GM18870 (cell line): ENCODE measurements around the gene YBX3.
"Not testable (repeated sequence)": the region's sequence is repeated elsewhere in the genome, so short reads cannot be mapped to it uniquely, and the experiment has no call there.

Source experiments
- ATAC-seq: cut with Tn5 transposase; IDR thresholded peaks from one replicate; pipeline ENCODE4 v1.9.1; 2021; ENCODE audit warnings: moderate library complexity; ENCODE audit not compliant: unreplicated experiment

The YBX3 gene

GRCh38 chr12:10722905-10723746 is at the start of gene YBX3:
Gene YBX3 (minus strand): TSS chr12:10723323. CDS start chr12:10723111, 212 bp downstream.
- ATAC-seq: peak; percentile 35

GRCh38 chr12:10771132-10771733 is 48.1 kb upstream of the YBX3 start:
- ATAC-seq: no peak

DNA sequence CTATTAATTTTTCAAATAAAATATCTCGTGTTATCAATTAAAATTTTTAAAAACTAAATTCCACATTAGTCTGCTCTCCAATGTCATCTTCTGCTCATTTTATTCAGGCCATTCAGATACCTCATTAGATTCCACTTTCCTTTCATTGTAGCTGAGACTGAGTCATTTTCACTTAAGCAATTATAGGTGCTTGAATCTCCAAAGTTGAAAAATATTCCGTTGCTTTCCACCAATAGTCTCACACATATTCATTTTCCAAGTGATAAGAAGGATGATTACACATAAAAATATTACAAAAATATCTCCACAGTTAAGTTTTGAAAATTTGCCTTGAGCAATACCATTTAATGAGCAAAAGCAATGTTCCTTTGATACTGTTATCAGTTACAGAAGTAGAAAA is 36.5 kb upstream of the YBX3 start:
- ATAC-seq: no peak

DNA sequence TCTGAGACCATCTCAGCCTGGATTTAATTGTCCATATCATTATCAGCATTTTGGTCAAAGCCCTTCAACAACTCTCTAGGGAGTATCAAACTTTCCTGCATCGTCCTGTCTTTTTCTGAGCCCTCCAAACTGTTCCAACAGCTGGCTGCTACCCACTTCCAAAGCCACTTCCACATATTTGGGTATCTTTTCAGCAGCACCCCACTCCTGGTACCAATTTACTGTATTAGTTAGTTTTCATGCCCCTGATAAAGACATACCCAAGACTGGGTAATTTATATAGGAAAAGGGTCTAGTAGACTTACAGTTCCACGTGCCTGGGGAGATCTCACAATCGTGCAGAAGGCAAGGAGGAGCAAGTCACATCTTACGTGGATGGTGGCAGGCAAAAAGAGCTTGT is 33.1 kb upstream of the YBX3 start:
- no peak for ATAC-seq

DNA sequence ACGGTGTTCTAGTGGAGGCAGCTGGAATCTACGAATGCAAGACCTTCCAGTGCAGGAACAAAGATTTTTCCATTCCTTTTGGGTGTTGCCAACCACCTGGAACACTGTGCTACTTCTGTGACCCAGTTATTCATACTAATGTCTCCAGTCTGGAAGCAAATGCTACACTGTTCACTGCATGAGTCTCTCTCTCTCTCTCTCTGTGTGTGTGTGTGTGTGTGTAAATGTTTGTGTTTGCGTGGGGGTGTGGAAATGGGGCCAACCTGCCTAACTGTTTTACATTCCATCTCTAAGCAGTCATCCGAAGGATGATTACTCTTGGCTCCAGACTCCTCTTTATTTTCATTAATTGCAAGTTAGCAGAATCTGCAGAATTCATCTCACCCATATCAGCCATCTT is 29.9 kb upstream of the YBX3 start:
- no peak for ATAC-seq

- ATAC-seq: no peak
These were observed 27.2 kb upstream of the YBX3 start for GRCh38 chr12:10750385-10750727.

- ATAC-seq: peak; percentile 89
These were observed 26.7 kb upstream of the YBX3 start for GRCh38 chr12:10749700-10750384.

DNA sequence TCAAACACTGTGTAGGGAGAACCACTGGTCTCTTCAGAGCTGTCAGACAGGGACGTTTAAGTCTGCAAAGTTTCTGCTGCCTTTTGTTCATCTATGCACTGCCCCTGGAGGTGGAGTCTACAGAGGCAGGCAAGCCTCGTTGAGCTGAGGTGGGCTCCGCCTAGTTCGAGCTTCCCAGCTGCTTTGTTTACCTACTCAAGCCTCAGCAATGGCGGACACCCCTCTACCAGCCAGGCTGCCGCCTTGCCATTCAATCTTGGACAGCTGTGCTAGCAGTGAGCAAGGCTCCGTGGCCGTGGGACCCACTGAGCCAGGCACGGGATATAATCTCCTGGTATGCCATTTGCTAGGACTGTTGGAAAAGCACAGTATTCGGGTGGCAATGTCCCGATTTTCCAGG is 24.6 kb upstream of the YBX3 start:
- ATAC-seq: no peak

- not testable (repeated sequence) for ATAC-seq
These were observed 20.3 kb upstream of the YBX3 start for GRCh38 chr12:10743420-10743819.

- no peak for ATAC-seq
These were observed 18.7 kb upstream of the YBX3 start for GRCh38 chr12:10741845-10742244.

- ATAC-seq: no peak
These were observed 17.1 kb upstream of the YBX3 start for GRCh38 chr12:10740182-10740581.

DNA sequence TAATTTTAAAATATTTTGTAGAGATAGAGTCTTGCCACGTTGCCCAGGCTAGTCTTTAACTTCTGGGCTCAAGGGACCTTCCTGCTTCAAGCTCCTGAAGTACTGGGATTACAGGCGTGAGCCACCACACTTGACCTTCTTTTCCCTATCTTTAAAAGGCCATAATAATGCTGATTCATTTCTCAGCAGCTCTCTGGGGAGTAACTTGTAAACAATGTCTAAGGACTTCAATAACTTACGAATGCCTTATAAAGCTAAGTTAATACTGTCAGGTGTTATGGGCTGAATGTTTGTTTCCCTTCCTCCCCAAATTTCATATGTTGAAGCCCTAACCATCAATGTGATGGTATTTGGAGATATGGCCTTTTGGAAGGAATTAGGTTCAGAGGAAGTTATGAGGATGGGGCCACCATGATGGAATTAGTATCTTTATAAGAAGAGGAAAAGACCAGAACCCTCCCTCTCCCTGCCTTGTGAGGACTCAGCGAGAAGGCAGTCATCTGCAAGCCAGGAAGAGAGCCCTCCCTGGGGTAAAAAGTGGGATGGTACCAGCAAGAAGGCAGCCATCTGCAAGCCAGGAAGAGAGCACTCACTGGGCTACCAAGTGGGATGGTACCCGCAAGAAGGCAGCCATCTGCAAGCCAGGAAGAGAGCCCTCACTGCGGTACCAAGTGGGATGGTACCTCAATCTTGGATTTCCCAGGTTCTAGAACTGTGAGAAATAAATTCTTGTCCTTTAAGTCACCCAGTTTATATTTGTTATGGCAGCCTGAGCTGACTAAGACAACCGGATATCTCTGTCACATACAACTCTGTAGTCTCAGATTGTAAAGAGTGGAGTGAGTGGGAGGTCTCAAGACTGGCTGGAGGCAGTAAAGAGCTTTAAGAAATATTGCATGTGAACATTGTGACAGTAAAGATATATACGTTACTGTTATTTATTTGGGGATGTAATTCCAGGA is 16.3 kb upstream of the YBX3 start:
- no peak for ATAC-seq

- ATAC-seq: no peak
These were observed 14.1 kb upstream of the YBX3 start for GRCh38 chr12:10737249-10737648.

- no peak for ATAC-seq
These were observed 13.3 kb upstream of the YBX3 start for GRCh38 chr12:10736463-10736862.

DNA sequence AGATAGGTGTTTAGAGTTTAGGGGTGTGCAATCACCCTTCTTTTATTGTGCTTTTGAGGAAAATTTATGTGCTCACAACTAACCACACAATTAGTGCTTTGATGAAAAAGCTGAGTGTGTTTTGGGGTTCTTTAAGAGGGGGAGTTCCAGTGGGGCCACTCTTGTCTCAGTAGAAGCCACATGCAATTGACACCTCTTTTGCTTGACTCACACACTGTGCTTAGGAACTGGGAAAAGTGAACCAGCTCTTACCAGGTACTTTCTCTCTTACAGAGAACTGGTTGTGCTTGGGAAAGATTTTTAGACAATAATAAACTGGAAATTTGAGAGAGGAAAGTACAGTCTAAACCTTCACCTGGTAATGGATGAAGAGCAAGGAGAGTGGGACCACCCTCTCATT is 12.3 kb upstream of the YBX3 start:
- ATAC-seq: no peak

GRCh38 chr12:10732549-10732948 is 9.4 kb upstream of the YBX3 start:
- ATAC-seq: no peak

- no peak for ATAC-seq
These were observed 8.9 kb upstream of the YBX3 start for GRCh38 chr12:10732066-10732465.

DNA sequence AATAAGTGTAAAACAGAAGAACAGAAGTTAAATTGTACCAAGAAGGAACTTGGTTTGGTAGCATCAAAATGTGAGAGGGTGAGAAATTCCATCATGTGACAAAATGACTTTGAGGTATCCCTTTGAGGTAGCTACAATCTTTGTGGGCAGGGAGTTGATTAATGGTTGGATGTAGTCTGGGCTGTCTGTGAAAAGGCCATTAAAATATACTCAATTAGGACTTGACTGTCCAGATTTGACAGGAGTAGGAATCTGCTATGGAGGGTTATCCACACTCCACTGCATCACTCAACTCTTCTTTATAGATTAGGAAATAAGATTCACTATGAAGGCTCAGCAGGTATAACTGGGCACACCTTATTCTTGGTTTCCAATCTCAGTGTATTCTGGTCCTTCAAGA is 7.4 kb upstream of the YBX3 start:
- ATAC-seq: no peak

DNA sequence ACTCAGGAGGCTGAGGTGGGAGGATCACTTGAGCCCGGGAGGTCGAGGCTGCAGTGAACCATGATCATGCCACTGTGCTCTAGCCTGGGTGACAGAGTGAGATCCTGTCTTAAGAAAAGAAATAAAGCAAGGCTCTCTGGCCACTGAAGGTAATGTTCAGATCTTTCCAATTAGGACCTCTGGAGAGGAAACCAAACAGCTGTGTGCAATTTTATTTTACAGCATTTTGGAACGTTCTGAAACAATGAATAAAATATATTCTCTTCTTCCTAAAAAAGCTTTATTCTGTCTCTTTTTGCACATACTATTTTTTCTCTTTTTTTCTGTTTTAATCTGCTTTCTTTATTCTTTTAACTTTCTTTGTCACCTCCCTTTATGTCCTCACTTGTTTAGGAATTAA is 5.0 kb upstream of the YBX3 start:
- no peak for ATAC-seq

GRCh38 chr12:10726945-10727344 is 3.8 kb upstream of the YBX3 start:
- ATAC-seq: no peak

GRCh38 chr12:10725003-10725402 is 1.9 kb upstream of the YBX3 start:
- no peak for ATAC-seq
